ENCODE results near the gene CLPSL1. TPM values are rescaled to one million over a fixed set of nuclear protein-coding genes. Genes with fewer than 3 reads are reported as not detected.

CLPSL1 gene
- total and polyA plus RNA-seq, 2 of the 13 experiments (the other 11 are each of a cell fraction or from before 2014, with no cell fraction given) = not detected

- TF ChIP-seq GLI4 (CRISPR knock-in tag; IDR thresholded peaks at IDR 0.05; ENCODE audit: borderline replicate concordance) (peak; percentile 99), ATF6 (CRISPR knock-in tag; conservative IDR thresholded peaks at IDR 0.05) (peak; percentile 99), CBX5 (CRISPR knock-in tag; IDR thresholded peaks at IDR 0.05; ENCODE audit: borderline replicate concordance) (peak; percentile 97), PCBP1 (IDR thresholded peaks at IDR 0.05; ENCODE audit: borderline replicate concordance, low read depth, low read length) (no peak), SKI (IDR thresholded peaks at IDR 0.05; ENCODE audit: partially characterized antibody) (no peak), TARDBP (CRISPR knock-in tag; IDR thresholded peaks at IDR 0.05) (peak; percentile 86), SNAPC5 (CRISPR knock-in tag; IDR thresholded peaks at IDR 0.05; ENCODE audit: borderline replicate concordance) (peak; percentile 98), GABPA (IDR thresholded peaks at IDR 0.05; ENCODE audit: low read depth, low read length) (no peak; the same call in 1 of the 2 replicates), GABPA (CRISPR knock-in tag; IDR thresholded peaks at IDR 0.05; ENCODE audit: low read depth) (no peak), SRY (CRISPR knock-in tag; IDR thresholded peaks at IDR 0.05) (peak; percentile 99), POGK (CRISPR knock-in tag; conservative IDR thresholded peaks at IDR 0.05) (peak; percentile 98), ZFP36L2 (CRISPR knock-in tag; IDR thresholded peaks at IDR 0.05) (peak; percentile 99), ZNF138 (CRISPR knock-in tag; IDR thresholded peaks at IDR 0.05; ENCODE audit: low read depth) (peak; percentile 98), PHF8 (CRISPR knock-in tag; IDR thresholded peaks at IDR 0.05) (peak; percentile 57), ZSCAN25 (CRISPR knock-in tag; IDR thresholded peaks at IDR 0.05) (peak; percentile 95), KLF15 (CRISPR knock-in tag; IDR thresholded peaks at IDR 0.05; ENCODE audit: borderline replicate concordance) (peak; percentile 98), ZNF883 (CRISPR knock-in tag; IDR thresholded peaks at IDR 0.05; ENCODE audit: not compliant biosample characterization) (peak; percentile 100), SUZ12 (IDR thresholded peaks at IDR 0.05; ENCODE audit: low read depth, low read length) (no peak), ZNF260 (CRISPR knock-in tag; IDR thresholded peaks at IDR 0.05; ENCODE audit: borderline replicate concordance, low read depth) (no peak), PHF5A (CRISPR knock-in tag; IDR thresholded peaks at IDR 0.05; ENCODE audit: low read depth, unreplicated experiment) (peak; percentile 94), ZNF180 (CRISPR knock-in tag; IDR thresholded peaks at IDR 0.05; ENCODE audit: borderline replicate concordance, low read depth) (no peak), REL (CRISPR knock-in tag; conservative IDR thresholded peaks at IDR 0.05) (peak; percentile 99)
- TF ChIP-seq, protein P1, sequence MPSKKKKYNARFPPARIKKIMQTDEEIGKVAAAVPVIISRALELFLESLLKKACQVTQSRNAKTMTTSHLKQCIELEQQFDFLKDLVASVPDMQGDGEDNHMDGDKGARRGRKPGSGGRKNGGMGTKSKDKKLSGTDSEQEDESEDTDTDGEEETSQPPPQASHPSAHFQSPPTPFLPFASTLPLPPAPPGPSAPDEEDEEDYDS (CRISPR knock-in tag; IDR thresholded peaks at IDR 0.05) = peak; percentile 82
- TF ChIP-seq, protein P2, sequence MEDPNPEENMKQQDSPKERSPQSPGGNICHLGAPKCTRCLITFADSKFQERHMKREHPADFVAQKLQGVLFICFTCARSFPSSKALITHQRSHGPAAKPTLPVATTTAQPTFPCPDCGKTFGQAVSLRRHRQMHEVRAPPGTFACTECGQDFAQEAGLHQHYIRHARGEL (CRISPR knock-in tag; IDR thresholded peaks at IDR 0.05) = peak; percentile 71; the same call in 1 of the 2 replicates
- TF ChIP-seq, protein P3, sequence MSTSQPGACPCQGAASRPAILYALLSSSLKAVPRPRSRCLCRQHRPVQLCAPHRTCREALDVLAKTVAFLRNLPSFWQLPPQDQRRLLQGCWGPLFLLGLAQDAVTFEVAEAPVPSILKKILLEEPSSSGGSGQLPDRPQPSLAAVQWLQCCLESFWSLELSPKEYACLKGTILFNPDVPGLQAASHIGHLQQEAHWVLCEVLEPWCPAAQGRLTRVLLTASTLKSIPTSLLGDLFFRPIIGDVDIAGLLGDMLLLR (CRISPR knock-in tag; IDR thresholded peaks at IDR 0.05) = peak; percentile 95
Observed at GRCh38 chr6:35804996-35805736, 24.3 kb downstream of the CLPSL1 start, which contains the start of gene LHFPL5 (continued).
